OCI-LY1 (cell line): ENCODE measurements around the gene IGFBP1.

ENCODE experiments used
- H2AFZ ChIP-seq: fragments of 200-600 bp; sonication (generic), shearing (Covaris generic); 2 replicates; pipeline ENCODE4 v1.6.0; 2014; ENCODE audit warnings: antibody characterized with exemption, mild to moderate bottlenecking, low read length
- H3F3A ChIP-seq: fragments of 200-600 bp; sonication (generic), shearing (Covaris generic); 2 replicates; pipeline ENCODE4 v1.6.0; 2014; ENCODE audit warnings: mild to moderate bottlenecking, antibody characterized with exemption, low read length, moderate library complexity; ENCODE audit not compliant: insufficient read depth
- H3K27ac ChIP-seq: fragments of 200-600 bp; sonication (generic); 2 replicates; pipeline ENCODE4 v1.5.1; 2014; ENCODE audit warnings: low read length, mixed run types, mild to moderate bottlenecking, low read depth; ENCODE audit not compliant: poor library complexity, severe bottlenecking
- H3K27me3 ChIP-seq: fragments of 200-600 bp; sonication (generic); 2 replicates; pipeline ENCODE4 v1.6.0; 2014; ENCODE audit warnings: antibody characterized with exemption, mild to moderate bottlenecking, low read length, moderate library complexity; ENCODE audit not compliant: insufficient read depth
- H3K36me3 ChIP-seq: fragments of 200-600 bp; sonication (generic); 2 replicates; pipeline ENCODE4 v1.6.1; 2014; ENCODE audit warnings: mild to moderate bottlenecking, antibody characterized with exemption, low read length, moderate library complexity, mixed read lengths; ENCODE audit not compliant: insufficient read depth
- H3K4me1 ChIP-seq: fragments of 200-600 bp; sonication (generic); 2 replicates; pipeline ENCODE4 v1.5.1; 2014; ENCODE audit warnings: mild to moderate bottlenecking, low read length, moderate library complexity; ENCODE audit not compliant: insufficient read depth, severe bottlenecking
- H3K4me2 ChIP-seq: fragments of 200-600 bp; sonication (generic), shearing (Covaris generic); 2 replicates; pipeline ENCODE4 v1.6.1; 2014; ENCODE audit warnings: low read length
- H3K4me3 ChIP-seq: fragments of 200-600 bp; sonication (generic); 2 replicates; pipeline ENCODE4 v1.5.1; 2014; ENCODE audit warnings: low read length, low read depth, mild to moderate bottlenecking, mixed read lengths; ENCODE audit not compliant: poor library complexity, severe bottlenecking
- H3K79me2 ChIP-seq: fragments of 200-600 bp; shearing (Covaris generic); 2 replicates; pipeline ENCODE4 v1.6.1; 2016; ENCODE audit warnings: mixed run types, low read length, mixed read lengths; ENCODE audit not compliant: insufficient read depth
- H3K9ac ChIP-seq: fragments of 200-600 bp; sonication (generic), shearing (Covaris generic); 2 replicates; pipeline ENCODE4 v1.6.1; 2014; ENCODE audit warnings: mild to moderate bottlenecking, low read length, mixed read lengths
- H3K9me2 ChIP-seq: fragments of 200-600 bp; sonication (generic), shearing (Covaris generic); 2 replicates; pipeline ENCODE4 v1.6.1; 2014; ENCODE audit warnings: low read depth, mild to moderate bottlenecking, low read length, mixed read lengths
- H3K9me3 ChIP-seq: fragments of 200-600 bp; shearing (Covaris generic); 2 replicates; pipeline ENCODE4 v1.6.1; 2014; ENCODE audit warnings: low read length, mixed read lengths
- H4K20me1 ChIP-seq: fragments of 200-600 bp; sonication (generic), shearing (Covaris generic); 2 replicates; pipeline ENCODE4 v1.6.0; 2016; ENCODE audit warnings: mild to moderate bottlenecking, low read length; ENCODE audit not compliant: insufficient read depth
- EZH2 ChIP-seq: fragments of 200-600 bp; sonication (generic), shearing (Covaris generic); IDR thresholded peaks from 2 replicates; pipeline ENCODE4 v1.8.0; 2017; ENCODE audit warnings: borderline replicate concordance, mixed run types, mild to moderate bottlenecking, antibody characterized with exemption, low read length, moderate library complexity, mixed read lengths
- TF ChIP-seq, protein P1 (sequence below): fragments of 200-600 bp; sonication (generic), shearing (Covaris generic); IDR thresholded peaks from 2 replicates; pipeline ENCODE4 v1.5.1; 2017; ENCODE audit warnings: mild to moderate bottlenecking, antibody characterized with exemption, low read length, moderate library complexity, mixed read lengths

IGFBP1 gene

DNA sequence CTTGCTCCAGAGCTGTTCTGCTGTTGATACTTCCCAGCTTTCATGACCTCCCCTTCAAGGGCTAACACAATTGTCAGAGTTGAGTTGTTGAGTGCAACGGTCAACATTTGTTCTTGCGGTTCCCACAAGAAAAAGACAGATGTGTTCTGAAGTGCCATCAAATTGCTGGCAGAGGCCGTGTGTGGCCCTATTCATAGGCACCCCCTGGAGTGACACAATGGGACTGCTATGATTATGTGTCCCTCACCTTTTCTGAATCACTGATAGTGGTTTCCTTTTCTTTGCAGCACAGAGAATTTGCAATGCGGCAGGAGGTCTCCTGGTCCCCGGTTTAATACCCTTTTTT lies 5.8 kb upstream of the IGFBP1 start:
- no peaks in the 10 kb centered on the region for H3K9me3 ChIP-seq
- H3K36me3 ChIP-seq, result no peaks in the 10 kb centered on the region
- no peaks in the 10 kb centered on the region for H3K79me2 ChIP-seq
- H3K27me3 ChIP-seq, result no peaks in the 10 kb centered on the region
- no peak overlapping the region for H3K4me3 ChIP-seq
- H3F3A ChIP-seq, result no peaks in the 10 kb centered on the region
- no peak overlapping the region for H3K27ac ChIP-seq
- H3K4me2 ChIP-seq, result no peak overlapping the region
- H4K20me1 ChIP-seq, result no peaks in the 10 kb centered on the region
- no peaks in the 10 kb centered on the region for H3K9me2 ChIP-seq
- TF ChIP-seq, protein P1, sequence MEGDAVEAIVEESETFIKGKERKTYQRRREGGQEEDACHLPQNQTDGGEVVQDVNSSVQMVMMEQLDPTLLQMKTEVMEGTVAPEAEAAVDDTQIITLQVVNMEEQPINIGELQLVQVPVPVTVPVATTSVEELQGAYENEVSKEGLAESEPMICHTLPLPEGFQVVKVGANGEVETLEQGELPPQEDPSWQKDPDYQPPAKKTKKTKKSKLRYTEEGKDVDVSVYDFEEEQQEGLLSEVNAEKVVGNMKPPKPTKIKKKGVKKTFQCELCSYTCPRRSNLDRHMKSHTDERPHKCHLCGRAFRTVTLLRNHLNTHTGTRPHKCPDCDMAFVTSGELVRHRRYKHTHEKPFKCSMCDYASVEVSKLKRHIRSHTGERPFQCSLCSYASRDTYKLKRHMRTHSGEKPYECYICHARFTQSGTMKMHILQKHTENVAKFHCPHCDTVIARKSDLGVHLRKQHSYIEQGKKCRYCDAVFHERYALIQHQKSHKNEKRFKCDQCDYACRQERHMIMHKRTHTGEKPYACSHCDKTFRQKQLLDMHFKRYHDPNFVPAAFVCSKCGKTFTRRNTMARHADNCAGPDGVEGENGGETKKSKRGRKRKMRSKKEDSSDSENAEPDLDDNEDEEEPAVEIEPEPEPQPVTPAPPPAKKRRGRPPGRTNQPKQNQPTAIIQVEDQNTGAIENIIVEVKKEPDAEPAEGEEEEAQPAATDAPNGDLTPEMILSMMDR, result no peak
- TF ChIP-seq EZH2, result no peak
- H2AFZ ChIP-seq, result no peak overlapping the region
- H3K9ac ChIP-seq, result no peak overlapping the region
- no peaks in the 10 kb centered on the region for H3K4me1 ChIP-seq

DNA sequence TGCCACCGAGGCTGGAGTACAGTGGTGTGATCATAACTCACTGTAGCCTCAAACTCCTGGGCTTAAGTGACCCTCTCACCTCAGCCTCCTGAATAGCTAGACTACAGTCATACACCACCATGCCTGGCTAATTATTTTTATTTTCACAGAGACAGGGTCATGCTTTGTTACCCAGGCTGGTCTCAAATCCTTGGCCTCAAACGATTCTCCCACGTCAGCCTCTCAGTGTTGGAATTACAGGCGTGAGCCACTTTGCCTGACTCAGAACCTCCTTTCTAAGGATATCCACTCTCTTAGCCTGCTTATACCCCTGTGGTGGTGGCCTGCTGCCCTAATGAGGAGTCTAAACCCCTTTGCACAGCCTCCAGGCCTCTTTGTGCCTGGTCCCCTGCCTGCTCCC lies 4.2 kb upstream of the IGFBP1 start:
- H2AFZ ChIP-seq, result no peak overlapping the region
- H3K4me2 ChIP-seq, result no peak overlapping the region
- no peaks in the 10 kb centered on the region for H3K9me3 ChIP-seq
- no peaks in the 10 kb centered on the region for H4K20me1 ChIP-seq
- no peak overlapping the region for H3K9ac ChIP-seq
- no peaks in the 10 kb centered on the region for H3K4me1 ChIP-seq
- H3K27ac ChIP-seq, result no peak overlapping the region
- H3K27me3 ChIP-seq, result no peaks in the 10 kb centered on the region
- H3K36me3 ChIP-seq, result no peaks in the 10 kb centered on the region
- H3K9me2 ChIP-seq, result no peaks in the 10 kb centered on the region
- no peaks in the 10 kb centered on the region for H3K79me2 ChIP-seq
- H3K4me3 ChIP-seq, result no peak overlapping the region
- H3F3A ChIP-seq, result no peaks in the 10 kb centered on the region
- TF ChIP-seq, protein P1, result no peak
- no peak for TF ChIP-seq EZH2

DNA sequence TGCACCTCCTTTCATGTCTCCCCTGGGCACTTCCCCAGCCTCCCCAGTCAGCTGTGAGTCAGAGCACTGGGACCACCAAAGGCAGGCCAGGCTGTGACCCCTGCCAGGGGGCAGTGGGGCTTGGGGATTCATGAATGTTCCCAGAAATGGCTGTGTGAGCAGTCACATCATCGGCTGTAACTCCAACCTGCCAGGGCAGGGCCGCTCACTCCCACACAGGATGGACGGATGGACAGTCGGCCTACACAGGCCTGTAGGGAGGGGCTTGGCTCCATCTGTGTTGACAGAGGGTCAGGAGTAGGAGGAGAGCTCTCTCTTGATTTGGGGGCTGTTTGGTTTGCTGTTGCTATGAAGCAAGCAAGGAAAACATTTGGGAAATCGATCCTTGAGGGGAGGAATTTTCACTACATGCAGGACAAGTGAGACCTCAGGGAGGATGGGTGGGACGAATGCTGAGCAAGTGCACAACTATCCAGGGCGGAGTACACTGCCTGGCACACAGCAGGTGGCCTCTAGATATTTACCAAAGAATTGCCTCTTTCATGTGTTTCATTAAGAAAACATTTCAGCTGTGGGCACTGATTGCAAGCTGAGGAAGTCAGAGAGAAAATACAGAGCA lies 2.9 kb upstream of the IGFBP1 start:
- Histone ChIP-seq H3K27ac (no peak overlapping the region), H2AFZ (no peak overlapping the region)

More for the DNA sequence above, 2.9 kb upstream of the IGFBP1 start:
- TF ChIP-seq EZH2, result no peak
- TF ChIP-seq, protein P1, result no peak
- Histone ChIP-seq H3K4me3 (no peak overlapping the region), H3K9me3 (no peaks in the 10 kb centered on the region), H3K27me3 (no peaks in the 10 kb centered on the region), H3K36me3 (no peaks in the 10 kb centered on the region), H3F3A (no peaks in the 10 kb centered on the region), H4K20me1 (no peaks in the 10 kb centered on the region), H3K4me2 (no peak overlapping the region), H3K4me1 (no peaks in the 10 kb centered on the region), H3K9ac (no peak overlapping the region), H3K9me2 (no peaks in the 10 kb centered on the region), H3K79me2 (no peaks in the 10 kb centered on the region)
